Measurements from ENCODE around the gene SPTLC3.

The SPTLC3 gene

DNA sequence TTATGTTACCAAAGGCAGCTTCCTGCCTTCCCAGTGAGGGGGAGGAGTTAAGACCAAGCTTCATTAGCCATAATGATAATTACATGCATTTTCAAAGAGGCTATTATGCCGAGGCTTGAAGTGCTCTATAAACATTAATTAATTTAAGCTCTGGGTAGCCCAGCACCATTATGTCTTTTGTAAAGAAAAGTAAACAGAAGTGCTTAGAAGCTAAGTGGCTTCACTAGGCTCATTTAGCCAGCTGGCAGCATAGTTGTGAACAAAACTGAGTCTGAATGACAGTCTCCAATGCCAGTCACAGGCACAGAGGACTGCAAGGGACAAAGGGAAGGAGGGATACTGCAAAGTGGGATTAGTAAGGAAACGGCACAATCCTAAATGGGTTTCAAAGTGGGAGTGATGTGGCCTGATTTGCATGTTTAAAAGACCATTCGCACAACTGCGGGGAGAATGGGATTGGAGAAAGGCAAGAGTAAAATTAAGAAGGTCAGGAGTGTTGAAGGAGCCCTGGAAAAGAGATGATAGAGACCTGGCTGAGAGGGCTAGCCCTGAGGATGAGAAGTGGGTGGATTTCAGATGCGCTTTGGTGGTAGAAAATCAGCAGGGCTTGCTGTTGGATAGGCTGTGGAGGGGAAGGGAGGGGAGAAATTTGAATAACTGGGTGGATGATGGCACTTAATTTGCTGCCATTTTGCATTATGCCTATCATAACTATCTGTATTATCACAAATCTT, 192.2 kb downstream of the SPTLC3 start:
- no peak for DNase-seq (ENCODE audit: low spot score)

DNA sequence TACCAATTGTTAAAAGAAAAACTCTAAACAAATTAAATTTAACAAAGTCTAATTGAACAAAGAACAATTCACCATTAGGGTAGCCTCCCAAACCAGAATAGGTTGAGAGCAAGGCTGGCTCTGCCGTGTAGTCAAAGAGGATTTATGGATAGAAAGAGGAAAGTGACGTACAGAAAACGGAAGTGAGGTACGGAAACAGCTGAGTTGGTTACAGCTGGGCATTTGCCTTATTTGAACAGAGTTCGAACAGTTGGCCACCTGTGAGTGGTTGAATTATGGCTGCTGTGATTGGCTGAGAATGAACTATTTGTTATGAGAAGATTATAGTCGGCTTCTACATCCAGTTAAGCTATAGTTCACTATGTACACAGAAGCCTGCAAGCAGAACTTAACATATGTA, 193.8 kb downstream of the SPTLC3 start:
- no peak for DNase-seq (ENCODE audit: low spot score)

GRCh38 chr20:13205425-13205824, 196.7 kb downstream of the SPTLC3 start:
- DNase-seq (ENCODE audit: low spot score): no peak

DNA sequence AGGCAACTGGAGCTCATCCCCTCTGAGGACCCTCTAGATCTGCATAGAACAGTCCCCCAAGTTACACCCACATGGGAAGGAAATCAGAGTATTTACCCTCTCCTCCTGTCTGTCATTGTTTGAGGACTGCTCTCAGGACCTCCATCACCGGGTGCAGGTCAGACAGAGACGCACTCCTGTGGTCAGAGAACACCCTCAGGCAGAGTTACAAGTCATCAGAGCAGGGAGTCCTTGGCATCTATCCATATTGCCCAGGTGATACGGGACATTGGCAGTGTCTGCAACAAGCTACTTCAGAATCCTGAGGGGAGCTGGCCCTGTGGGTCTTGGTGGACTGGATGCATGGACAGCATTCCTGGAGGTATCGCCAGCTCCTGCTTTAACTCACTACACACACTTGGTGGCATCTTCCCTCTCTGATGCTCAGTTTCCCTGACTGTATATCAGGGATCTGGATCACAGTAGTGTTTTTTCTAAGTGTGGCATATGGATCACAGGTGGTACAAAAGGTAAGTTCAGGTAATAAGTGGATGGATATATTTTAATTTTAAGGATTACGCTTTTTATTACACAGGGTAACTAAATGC, 197.2 kb downstream of the SPTLC3 start:
- DNase-seq (ENCODE audit: low spot score): no peak

DNA sequence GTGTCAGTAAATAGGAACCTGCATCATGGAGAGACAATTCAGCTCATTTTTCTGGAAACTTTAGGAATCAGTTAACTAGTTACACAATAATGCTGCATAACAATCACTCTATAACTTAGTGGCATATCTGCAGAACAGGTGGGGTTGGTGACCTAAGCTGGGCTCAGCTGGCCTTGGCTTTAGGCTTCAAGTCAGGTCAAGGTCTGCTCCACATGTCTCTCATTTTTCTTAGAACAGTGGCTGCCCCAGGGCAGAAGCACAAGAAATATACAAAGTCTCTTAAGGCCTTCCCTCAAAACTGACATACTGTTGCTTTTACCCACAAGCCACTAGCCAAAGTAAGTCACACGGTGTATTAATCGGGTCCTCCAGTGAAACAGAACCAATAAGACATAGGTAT, 198.2 kb downstream of the SPTLC3 start:
- no peak for DNase-seq (ENCODE audit: low spot score)

GRCh38 chr20:13211956-13212618, 203.3 kb downstream of the SPTLC3 start:
- DNase-seq (ENCODE audit: low spot score): no peak

- DNase-seq (ENCODE audit: low spot score): no peak
Observed at GRCh38 chr20:13212750-13213149, 204.0 kb downstream of the SPTLC3 start.

GRCh38 chr20:13213335-13213734, 204.6 kb downstream of the SPTLC3 start:
- DNase-seq (ENCODE audit: low spot score): no peak

DNA sequence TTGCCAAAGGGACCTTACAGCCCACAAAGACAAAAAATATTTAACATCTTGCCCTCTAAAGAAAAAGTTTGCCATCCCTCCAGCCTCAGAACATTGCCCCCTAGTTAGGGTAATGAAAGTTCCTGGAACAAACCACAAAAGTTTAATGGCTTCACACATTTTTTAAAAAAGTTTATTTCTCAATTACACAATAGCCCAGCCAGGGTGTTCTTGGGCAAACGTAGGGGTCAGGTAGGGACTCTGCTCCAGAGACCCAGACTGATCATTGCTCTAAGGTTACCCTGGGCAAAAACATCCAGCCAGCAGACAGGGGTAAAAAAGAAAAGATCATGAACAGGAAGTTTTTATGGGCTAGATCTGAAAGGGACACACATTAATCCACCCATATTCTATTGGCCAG, 207.8 kb downstream of the SPTLC3 start:
- DNase-seq (ENCODE audit: low spot score): no peak
